ENCODE measurements around the gene MRPL43.

The MRPL43 gene

GRCh38 chr10:101020427-101021075 lies 33.3 kb upstream of the MRPL43 start:
- Histone ChIP-seq H3K9me3 (ENCODE audit: insufficient read depth, low read length, severe bottlenecking) (no peaks in the 10 kb centered on the region), H3K4me1 (ENCODE audit: insufficient read depth, low read length) (no peaks in the 10 kb centered on the region), H3K27me3 (ENCODE audit: insufficient read depth, low read length, poor library complexity) (peaks cover 4% of the 10 kb centered on the region), H3K9ac (ENCODE audit: low read depth, low read length) (no peak overlapping the region), H3K4me2 (ENCODE audit: insufficient read depth, low read length) (no peak overlapping the region), H3K36me3 (ENCODE audit: insufficient read depth, low read length) (no peaks in the 10 kb centered on the region), H3K27ac (ENCODE audit: low read length) (no peak overlapping the region), H3K4me3 (ENCODE audit: low read depth in 1 of 2, low read length in 2 of 2) (no peak overlapping the region), H4K20me1 (ENCODE audit: insufficient read depth, low read length) (no peaks in the 10 kb centered on the region), H2AFZ (ENCODE audit: low read depth, low read length) (no peak overlapping the region), H3K79me2 (ENCODE audit: insufficient read depth, low read length) (no peaks in the 10 kb centered on the region)
- no peak for DNase-seq
- ATAC-seq (ENCODE audit: insufficient read depth, low read depth), result no peak
- TF ChIP-seq EZH2 (IDR thresholded peaks at IDR 0.05; ENCODE audit: borderline replicate concordance, low read depth, low read length, severe bottlenecking) (no peak), CTCF (IDR thresholded peaks at IDR 0.05; ENCODE audit: borderline replicate concordance, extremely low read depth, low read length, poor library complexity, severe bottlenecking) (no peak)

GRCh38 chr10:101019440-101019703 lies 32.1 kb upstream of the MRPL43 start:
- Histone ChIP-seq H3K9me3 (ENCODE audit: insufficient read depth, low read length, severe bottlenecking) (no peaks in the 10 kb centered on the region), H3K36me3 (ENCODE audit: insufficient read depth, low read length) (no peaks in the 10 kb centered on the region), H3K4me2 (ENCODE audit: insufficient read depth, low read length) (no peak overlapping the region), H3K27me3 (ENCODE audit: insufficient read depth, low read length, poor library complexity) (peaks cover 4% of the 10 kb centered on the region), H3K79me2 (ENCODE audit: insufficient read depth, low read length) (no peaks in the 10 kb centered on the region), H3K27ac (ENCODE audit: low read length) (no peak overlapping the region), H3K9ac (ENCODE audit: low read depth, low read length) (no peak overlapping the region), H4K20me1 (ENCODE audit: insufficient read depth, low read length) (peaks cover 7% of the 10 kb centered on the region), H3K4me1 (ENCODE audit: insufficient read depth, low read length) (peaks cover 1% of the 10 kb centered on the region; the same call in 1 of the 2 replicates), H3K4me3 (ENCODE audit: low read depth in 1 of 2, low read length in 2 of 2) (no peak overlapping the region), H2AFZ (ENCODE audit: low read depth, low read length) (no peak overlapping the region)
- no peak for ATAC-seq (ENCODE audit: insufficient read depth, low read depth)
- DNase-seq, result no peak
- TF ChIP-seq EZH2 (IDR thresholded peaks at IDR 0.05; ENCODE audit: borderline replicate concordance, low read depth, low read length, severe bottlenecking), result no peak

GRCh38 chr10:101018600-101019439 lies 31.5 kb upstream of the MRPL43 start:
- H3K27ac ChIP-seq (ENCODE audit: low read length), result no peak overlapping the region
- no peak overlapping the region for H3K4me3 ChIP-seq (ENCODE audit: low read depth in 1 of 2, low read length in 2 of 2)
- DNase-seq (peak; percentile 56), ATAC-seq (ENCODE audit: insufficient read depth, low read depth) (peak; percentile 57)
- H2AFZ ChIP-seq (ENCODE audit: low read depth, low read length), result no peak overlapping the region
- no peak overlapping the region for H3K9ac ChIP-seq (ENCODE audit: low read depth, low read length)
- peak; percentile 57 for TF ChIP-seq CTCF (IDR thresholded peaks at IDR 0.05; ENCODE audit: borderline replicate concordance, extremely low read depth, low read length, poor library complexity, severe bottlenecking)
- TF ChIP-seq EZH2 (IDR thresholded peaks at IDR 0.05; ENCODE audit: borderline replicate concordance, low read depth, low read length, severe bottlenecking), result no peak
- no peaks in the 10 kb centered on the region for H3K36me3 ChIP-seq (ENCODE audit: insufficient read depth, low read length)
- H3K4me1 ChIP-seq (ENCODE audit: insufficient read depth, low read length), result peaks cover 5% of the 10 kb centered on the region; the same call in 1 of the 2 replicates
- H3K27me3 ChIP-seq (ENCODE audit: insufficient read depth, low read length, poor library complexity), result peaks cover 4% of the 10 kb centered on the region
- H3K79me2 ChIP-seq (ENCODE audit: insufficient read depth, low read length), result no peaks in the 10 kb centered on the region
- H3K9me3 ChIP-seq (ENCODE audit: insufficient read depth, low read length, severe bottlenecking), result no peaks in the 10 kb centered on the region
- H3K4me2 ChIP-seq (ENCODE audit: insufficient read depth, low read length), result no peak overlapping the region
- peaks cover 7% of the 10 kb centered on the region for H4K20me1 ChIP-seq (ENCODE audit: insufficient read depth, low read length)

- Histone ChIP-seq H2AFZ (ENCODE audit: low read depth, low read length) (no peak overlapping the region), H3K9ac (ENCODE audit: low read depth, low read length) (no peak overlapping the region), H3K79me2 (ENCODE audit: insufficient read depth, low read length) (no peaks in the 10 kb centered on the region), H4K20me1 (ENCODE audit: insufficient read depth, low read length) (peaks cover 7% of the 10 kb centered on the region), H3K4me3 (ENCODE audit: low read depth in 1 of 2, low read length in 2 of 2) (no peak overlapping the region), H3K27me3 (ENCODE audit: insufficient read depth, low read length, poor library complexity) (peaks cover 4% of the 10 kb centered on the region), H3K9me3 (ENCODE audit: insufficient read depth, low read length, severe bottlenecking) (no peaks in the 10 kb centered on the region), H3K4me2 (ENCODE audit: insufficient read depth, low read length) (no peak overlapping the region), H3K27ac (ENCODE audit: low read length) (no peak overlapping the region), H3K36me3 (ENCODE audit: insufficient read depth, low read length) (no peaks in the 10 kb centered on the region), H3K4me1 (ENCODE audit: insufficient read depth, low read length) (peaks cover 5% of the 10 kb centered on the region; the same call in 1 of the 2 replicates)
- ATAC-seq (ENCODE audit: insufficient read depth, low read depth) (no peak), DNase-seq (no peak)
- no peak for TF ChIP-seq EZH2 (IDR thresholded peaks at IDR 0.05; ENCODE audit: borderline replicate concordance, low read depth, low read length, severe bottlenecking)
- TF ChIP-seq CTCF (IDR thresholded peaks at IDR 0.05; ENCODE audit: borderline replicate concordance, extremely low read depth, low read length, poor library complexity, severe bottlenecking), result no peak
These were observed 30.9 kb upstream of the MRPL43 start for GRCh38 chr10:101018118-101018599.
